HFF-Myc (cell line): ENCODE measurements around the gene SH3BGRL.
A peak's percentile ranks its signal among the peaks of the same experiment; 100 is the strongest.

Experiments used
- DNase-seq: peaks from one replicate; pipeline ENCODE4 v3.0.0-alpha.2; 2011; ENCODE audit warnings: low read depth; ENCODE audit errors: extremely low read depth
- H3K4me3 ChIP-seq: replicated peaks from 2 replicates; pipeline ENCODE4 v1.5.1; 2011; ENCODE audit warnings: low read depth, mild to moderate bottlenecking, control low read depth, low read length
- TF ChIP-seq, protein P1 (sequence below): IDR thresholded peaks from 2 replicates; pipeline ENCODE4 v1.5.1; 2012; ENCODE audit warnings: mild to moderate bottlenecking, low read depth, low read length, control low read depth; ENCODE audit errors: missing control alignments

Gene SH3BGRL

DNA sequence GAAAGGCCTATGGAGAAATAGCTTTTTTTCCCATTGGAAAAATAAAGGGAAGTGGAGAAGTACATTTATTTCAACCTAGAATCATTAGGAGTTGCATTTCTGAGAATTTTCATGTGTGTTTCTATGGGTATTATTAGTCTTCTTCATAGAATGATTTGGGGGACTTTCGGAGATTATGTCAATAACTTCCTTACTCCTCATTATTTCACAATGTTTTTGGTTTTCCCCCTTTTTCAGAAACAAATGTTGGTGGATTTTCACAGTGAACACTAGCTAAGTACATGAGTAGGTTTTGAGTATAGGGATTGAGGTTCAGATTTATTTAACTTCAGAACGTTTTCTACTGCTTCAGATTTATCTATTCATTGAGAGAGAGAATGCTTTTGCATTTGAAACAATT, 54.0 kb downstream of the SH3BGRL start:
- DNase-seq = no peak
- no peak overlapping the region for H3K4me3 ChIP-seq
- TF ChIP-seq, protein P1, sequence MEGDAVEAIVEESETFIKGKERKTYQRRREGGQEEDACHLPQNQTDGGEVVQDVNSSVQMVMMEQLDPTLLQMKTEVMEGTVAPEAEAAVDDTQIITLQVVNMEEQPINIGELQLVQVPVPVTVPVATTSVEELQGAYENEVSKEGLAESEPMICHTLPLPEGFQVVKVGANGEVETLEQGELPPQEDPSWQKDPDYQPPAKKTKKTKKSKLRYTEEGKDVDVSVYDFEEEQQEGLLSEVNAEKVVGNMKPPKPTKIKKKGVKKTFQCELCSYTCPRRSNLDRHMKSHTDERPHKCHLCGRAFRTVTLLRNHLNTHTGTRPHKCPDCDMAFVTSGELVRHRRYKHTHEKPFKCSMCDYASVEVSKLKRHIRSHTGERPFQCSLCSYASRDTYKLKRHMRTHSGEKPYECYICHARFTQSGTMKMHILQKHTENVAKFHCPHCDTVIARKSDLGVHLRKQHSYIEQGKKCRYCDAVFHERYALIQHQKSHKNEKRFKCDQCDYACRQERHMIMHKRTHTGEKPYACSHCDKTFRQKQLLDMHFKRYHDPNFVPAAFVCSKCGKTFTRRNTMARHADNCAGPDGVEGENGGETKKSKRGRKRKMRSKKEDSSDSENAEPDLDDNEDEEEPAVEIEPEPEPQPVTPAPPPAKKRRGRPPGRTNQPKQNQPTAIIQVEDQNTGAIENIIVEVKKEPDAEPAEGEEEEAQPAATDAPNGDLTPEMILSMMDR = no peak

DNA sequence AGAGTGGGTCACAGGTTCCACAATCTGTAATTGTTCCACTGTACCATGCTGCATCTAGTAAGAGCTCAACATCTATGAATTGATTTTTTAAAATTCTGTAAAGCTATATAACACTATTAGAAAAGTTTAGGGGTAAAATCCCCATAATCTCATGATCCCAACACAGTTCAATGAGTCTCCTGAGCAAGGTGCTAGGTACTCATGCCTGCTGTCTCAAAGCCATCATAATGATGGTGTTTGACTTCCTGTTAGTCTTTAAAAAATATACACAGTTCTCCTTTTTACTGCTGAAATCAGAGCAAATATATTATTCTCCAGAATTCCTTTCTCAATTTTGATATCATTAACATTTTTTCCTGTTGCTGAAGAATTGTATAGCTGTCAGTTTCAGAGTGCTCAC, 55.9 kb downstream of the SH3BGRL start:
- no peak for DNase-seq
- TF ChIP-seq, protein P1 = no peak
- H3K4me3 ChIP-seq = no peak overlapping the region

DNA sequence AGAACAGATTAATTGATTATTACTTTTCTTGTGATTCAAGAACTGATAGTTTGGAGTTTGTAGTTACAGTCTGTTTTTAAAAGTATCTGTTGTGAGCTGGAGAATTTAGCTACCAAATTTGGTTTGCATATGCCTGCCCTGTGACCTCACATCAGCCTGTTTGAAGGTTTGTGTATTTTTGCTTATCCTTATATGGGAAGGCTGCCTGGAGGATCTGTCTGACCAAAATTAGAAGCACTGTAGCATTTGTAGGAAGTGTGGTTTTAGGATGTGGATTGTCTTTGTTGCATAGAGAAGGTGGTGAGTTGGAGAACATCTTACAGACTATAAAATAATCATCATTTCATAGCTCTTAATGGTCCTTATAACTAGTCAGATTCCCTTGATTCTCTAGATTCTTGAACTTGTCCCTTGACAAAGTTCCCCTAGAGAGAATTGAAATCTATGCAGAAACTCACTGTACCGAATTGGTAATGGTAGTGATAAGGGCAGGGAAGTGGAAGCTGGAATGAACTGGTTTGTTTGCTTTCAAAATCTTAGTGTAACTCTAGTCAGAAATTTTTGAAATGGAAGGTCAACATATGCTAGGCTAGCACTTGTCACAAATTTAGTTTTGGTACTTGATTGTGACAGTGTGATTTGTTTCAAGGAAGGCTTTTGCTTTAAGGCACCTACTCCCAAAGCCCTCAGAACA, 57.3 kb downstream of the SH3BGRL start:
- DNase-seq = peak; percentile 27
- TF ChIP-seq, protein P1 = no peak
- H3K4me3 ChIP-seq = no peak overlapping the region

DNA sequence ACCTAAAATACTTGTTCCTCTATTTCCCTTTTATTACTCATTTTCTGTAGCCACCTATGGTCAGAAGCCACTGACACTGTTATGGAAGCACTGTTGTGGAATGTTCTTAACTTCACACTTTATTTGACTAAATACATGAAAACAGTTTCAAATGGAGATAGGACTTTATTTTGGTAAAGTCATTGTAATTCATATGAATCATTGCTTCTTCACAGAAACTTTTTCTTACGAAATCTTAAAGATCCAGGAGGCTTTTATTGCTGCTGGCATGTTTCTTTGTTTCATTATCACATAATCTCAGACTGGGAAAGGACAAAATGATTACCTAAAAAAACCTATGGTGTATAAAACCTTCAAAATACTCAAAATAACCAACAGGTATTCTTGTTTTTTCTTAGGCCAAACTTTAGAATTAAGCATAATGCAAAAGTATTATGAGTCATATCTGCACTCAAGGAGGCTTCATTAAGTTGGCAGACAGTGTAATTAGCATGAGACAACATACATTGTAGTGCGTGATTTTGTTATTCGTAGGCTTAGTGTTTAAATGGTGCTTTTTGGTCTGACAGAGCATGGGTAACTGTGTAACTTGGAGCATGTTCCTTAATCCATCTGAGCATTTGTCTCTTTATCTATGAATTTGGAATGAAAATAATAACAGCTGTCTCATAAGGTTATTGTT, 58.0 kb downstream of the SH3BGRL start:
- no peak for DNase-seq
- no peak overlapping the region for H3K4me3 ChIP-seq
- TF ChIP-seq, protein P1 = no peak

DNA sequence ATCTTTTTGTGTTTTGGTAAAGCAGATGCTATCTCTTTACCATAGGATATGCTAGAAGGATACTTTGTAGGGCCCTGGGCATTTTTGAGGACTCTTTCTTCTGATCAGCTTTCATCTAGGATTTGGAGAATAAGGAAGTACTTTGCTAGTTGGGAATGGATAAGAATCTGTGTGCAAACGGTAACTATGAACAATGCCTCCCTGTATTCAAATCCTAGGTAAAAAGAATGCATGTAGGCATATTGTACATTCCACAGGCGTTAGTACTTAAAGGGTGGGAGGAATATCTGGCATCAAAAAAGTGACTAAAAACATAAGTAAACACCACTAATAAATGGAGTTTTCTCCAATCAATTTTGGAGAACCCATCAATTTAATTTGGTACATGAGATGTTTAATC, 59.7 kb downstream of the SH3BGRL start:
- no peak overlapping the region for H3K4me3 ChIP-seq
- TF ChIP-seq, protein P1 = no peak
- no peak for DNase-seq

DNA sequence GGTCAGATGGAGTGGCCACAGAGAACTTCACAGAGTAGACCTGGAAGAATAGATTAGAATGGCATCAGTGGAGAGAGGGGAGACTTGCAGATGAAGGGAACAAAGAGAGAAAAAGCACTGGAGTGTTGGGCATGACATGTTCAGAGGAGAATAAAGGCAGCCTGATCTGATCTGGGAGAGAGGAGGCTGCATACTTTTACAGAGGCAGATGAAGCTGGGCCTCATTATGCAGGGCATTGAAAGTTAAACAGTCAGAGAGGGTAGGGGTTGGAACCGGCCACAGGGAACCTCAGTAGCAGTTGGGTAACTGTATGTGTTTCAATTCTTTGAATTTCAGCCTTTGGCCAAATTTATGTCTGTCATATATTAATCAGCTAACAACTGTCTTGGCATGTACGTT, 61.2 kb downstream of the SH3BGRL start:
- no peak overlapping the region for H3K4me3 ChIP-seq
- no peak for DNase-seq
- TF ChIP-seq, protein P1 = no peak

DNA sequence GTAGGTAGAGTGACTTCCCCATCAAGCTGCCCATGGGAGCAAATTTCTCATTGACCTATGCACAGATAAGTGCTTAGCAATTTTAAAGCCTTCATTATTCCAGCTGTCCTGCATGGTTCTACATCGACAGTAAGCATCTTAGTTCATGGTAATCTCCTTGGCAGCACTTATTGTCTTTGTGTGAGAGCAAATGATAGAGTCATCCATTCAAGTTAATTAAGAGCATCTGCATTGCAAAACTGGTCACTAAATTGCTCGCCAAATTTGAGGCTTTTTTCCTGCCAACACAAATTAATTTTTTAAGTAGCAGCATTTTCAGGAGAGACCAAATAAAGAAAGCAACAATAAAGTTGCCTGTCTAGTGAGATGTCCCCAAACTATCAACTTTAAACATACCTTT, 76.7 kb downstream of the SH3BGRL start:
- TF ChIP-seq, protein P1 = no peak
- H3K4me3 ChIP-seq = no peak overlapping the region
- DNase-seq = no peak
